GM06990 (cell line): ENCODE data around the gene PDE6A.

ENCODE experiments used
- DNase-seq: peaks from one replicate; pipeline ENCODE4 v3.0.0-alpha.2; 2011; ENCODE audit not compliant: insufficient read length; ENCODE audit errors: extremely low read depth
- H3K27me3 ChIP-seq: replicated peaks from 2 replicates; pipeline ENCODE4 v1.6.0; 2011; ENCODE audit warnings: low read length; ENCODE audit not compliant: control insufficient read depth, insufficient read depth
- H3K36me3 ChIP-seq: 2 replicates; pipeline ENCODE4 v1.5.1; 2011; ENCODE audit warnings: low read length; ENCODE audit not compliant: control insufficient read depth, insufficient read depth
- H3K4me3 ChIP-seq: replicated peaks from 2 replicates; pipeline ENCODE4 v1.5.1; 2011; ENCODE audit warnings: low read depth, mild to moderate bottlenecking, control low read depth, low read length
- CTCF ChIP-seq: IDR thresholded peaks from 2 replicates; pipeline ENCODE4 v1.5.1; 2011; ENCODE audit warnings: low read length, control low read depth, mild to moderate bottlenecking, inconsistent platforms; ENCODE audit not compliant: insufficient read depth, poor library complexity, severe bottlenecking

Gene PDE6A

GRCh38 chr5:149895416-149896345, 48.9 kb downstream of the PDE6A start:
- Histone ChIP-seq H3K36me3 (no peaks in the 10 kb centered on the region), H3K27me3 (no peaks in the 10 kb centered on the region; the same call in none of the 2 replicates), H3K4me3 (no peak overlapping the region)
- TF ChIP-seq CTCF: no peak
- no peak for DNase-seq

GRCh38 chr5:149894237-149894636, 50.4 kb downstream of the PDE6A start:
- Histone ChIP-seq H3K4me3 (no peak overlapping the region), H3K27me3 (no peaks in the 10 kb centered on the region; the same call in none of the 2 replicates), H3K36me3 (no peaks in the 10 kb centered on the region)
- TF ChIP-seq CTCF: no peak
- DNase-seq: no peak

- Histone ChIP-seq H3K36me3 (no peaks in the 10 kb centered on the region), H3K4me3 (no peak overlapping the region), H3K27me3 (no peaks in the 10 kb centered on the region; the same call in none of the 2 replicates)
- no peak for DNase-seq
- no peak for TF ChIP-seq CTCF
Observed at GRCh38 chr5:149893403-149893931, 51.1 kb downstream of the PDE6A start.

GRCh38 chr5:149892594-149892993, 52.0 kb downstream of the PDE6A start:
- Histone ChIP-seq H3K4me3 (no peak overlapping the region), H3K36me3 (no peaks in the 10 kb centered on the region), H3K27me3 (no peaks in the 10 kb centered on the region; the same call in 1 of the 2 replicates)
- no peak for TF ChIP-seq CTCF
- DNase-seq: no peak

- DNase-seq: no peak
- no peaks in the 10 kb centered on the region for H3K27me3 ChIP-seq
- H3K36me3 ChIP-seq: no peaks in the 10 kb centered on the region
- TF ChIP-seq CTCF: no peak
- no peak overlapping the region for H3K4me3 ChIP-seq
Observed at GRCh38 chr5:149888280-149888679, 56.3 kb downstream of the PDE6A start.
